ENCODE measurements around the gene COLEC11.

Gene COLEC11

DNA sequence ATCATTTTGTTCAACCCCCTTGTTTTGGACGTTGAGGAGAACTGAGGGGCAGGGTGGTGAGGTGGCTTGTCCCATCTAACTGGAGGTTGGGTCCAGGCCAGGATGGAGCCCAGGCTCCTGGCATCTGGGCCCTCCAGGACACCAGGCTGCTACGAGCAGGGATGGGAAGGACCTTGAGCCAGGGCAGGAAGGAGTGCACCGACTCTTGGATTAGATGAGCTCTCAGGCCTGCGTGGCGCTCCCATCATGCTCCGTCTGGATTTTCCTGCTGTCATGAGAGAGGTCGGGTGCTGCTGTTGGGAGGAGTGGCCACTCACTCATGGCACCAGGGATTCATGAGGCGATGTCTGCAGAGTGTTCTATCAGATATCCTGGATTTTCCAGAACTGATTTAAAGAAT is 44.7 kb downstream of the COLEC11 start:
- no peak for FAIRE-seq

DNA sequence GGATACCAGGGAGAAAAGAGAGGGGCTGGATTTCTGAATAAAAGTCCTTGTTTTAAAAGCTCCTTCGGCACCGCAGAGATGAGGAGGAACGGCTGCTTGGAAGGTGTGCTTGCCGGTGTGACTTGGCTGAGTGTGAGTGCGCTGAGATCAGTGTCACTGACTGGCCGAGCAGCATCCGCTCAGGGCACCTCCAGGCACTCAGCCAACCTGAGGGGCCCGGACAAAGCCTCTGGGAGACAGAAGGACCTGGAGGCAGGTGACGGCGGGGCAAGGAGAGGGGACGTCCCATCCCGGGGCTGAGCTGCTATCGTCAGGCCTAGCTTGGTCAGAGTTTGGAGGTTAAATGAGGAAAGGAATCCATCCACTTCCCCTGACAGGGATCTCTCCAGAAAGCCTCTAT is 46.3 kb downstream of the COLEC11 start:
- FAIRE-seq, result no peak

DNA sequence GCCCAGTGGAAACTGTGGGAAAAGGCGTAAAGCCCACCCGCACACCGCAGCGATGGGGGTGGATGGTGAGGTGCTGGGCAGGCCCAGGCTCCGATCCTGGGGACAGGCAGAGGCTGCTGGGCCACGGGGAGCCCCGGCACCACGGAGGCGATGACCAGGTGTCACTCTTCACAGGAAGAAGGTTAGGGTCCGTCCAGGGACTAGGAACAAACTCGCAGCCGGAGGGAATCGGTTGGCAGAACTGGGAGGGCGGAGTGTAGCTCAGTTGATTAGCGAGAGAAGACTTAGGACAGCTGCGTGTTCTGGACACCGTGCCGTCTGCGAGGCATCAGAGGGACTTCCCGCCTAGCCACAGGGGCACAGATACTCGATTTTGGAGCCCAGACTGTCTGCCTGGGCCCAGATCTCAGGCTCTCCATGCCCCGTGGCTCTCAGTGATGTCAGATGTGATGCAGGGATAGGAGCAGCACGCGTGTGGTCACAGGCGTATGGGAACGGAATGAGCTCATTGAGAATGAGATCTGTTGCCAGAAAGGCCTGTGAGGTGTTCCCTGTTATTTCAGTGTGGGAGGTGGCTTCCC is 47.0 kb downstream of the COLEC11 start:
- FAIRE-seq, result no peak

- no peak for FAIRE-seq
These were observed 47.8 kb downstream of the COLEC11 start for GRCh38 chr2:3642521-3643215.

GRCh38 chr2:3643371-3644245 is 48.7 kb downstream of the COLEC11 start:
- FAIRE-seq, result no peak

- FAIRE-seq, result no peak
These were observed 49.3 kb downstream of the COLEC11 start for GRCh38 chr2:3644246-3644525.

DNA sequence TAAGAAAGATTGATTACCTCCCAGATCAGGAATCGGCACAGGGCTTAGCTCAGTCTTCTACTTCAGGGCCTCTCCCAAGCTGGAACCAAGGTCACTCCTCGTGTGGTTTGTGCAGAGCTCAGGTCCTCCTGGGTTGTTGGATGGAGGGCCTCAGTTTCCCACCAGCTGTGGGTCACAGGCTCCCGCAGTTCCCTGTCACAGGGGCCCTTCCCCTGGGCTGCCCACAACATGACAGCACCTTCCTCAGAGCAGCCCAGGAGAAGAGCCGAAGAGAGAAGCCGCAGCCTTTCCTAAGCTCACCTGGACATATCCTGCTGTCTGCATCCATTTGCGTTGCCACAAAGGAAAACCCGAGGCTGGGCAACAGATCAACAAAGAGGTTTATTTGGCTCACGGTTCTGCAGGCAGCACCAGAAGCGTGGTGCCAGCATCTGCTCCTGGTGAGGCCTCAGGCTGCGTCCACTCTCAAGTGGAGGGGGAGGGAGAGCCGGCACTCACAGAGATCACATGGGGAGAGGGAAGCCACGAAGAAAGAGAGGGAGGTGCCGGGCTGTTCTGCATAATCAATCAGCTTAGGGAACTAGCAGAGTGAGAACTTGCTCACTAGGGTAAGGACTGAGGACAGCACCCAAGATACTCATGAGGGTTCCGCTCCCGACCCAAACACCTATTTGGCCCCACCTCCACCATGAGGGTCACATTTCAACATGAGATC is 50.1 kb downstream of the COLEC11 start:
- FAIRE-seq, result no peak

DNA sequence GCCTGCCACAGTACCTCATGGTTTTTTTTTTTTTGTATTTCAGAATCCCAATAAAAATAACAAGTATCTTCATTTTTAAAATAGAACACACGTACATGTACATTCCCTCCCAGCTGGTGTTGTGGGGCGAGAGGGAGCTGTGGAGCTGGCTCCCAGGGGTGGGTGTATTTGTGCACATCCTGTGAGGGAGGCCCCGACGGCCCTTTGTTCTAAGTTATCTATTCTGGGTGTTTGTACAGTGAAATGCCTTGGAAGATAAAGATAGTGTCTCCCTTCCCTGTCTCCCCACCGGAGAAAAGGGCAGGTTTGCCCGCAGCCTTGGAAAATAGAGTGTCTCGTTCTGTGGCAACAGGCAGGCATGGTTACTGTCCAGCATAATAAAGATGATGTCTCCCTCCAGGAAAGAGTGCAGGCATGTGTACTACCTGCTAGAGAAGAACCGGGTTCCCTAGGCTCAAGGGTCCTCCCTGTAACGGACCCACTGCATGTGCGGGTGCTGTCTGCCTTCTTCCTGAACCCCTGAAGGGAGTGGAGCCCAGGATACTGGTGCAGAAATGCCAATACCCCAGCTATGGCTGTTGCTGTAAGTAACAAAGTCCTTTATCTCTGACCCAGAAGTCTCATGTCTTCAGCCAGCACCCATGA is 51.0 kb downstream of the COLEC11 start:
- FAIRE-seq, result no peak

GRCh38 chr2:3646446-3646845 is 51.5 kb downstream of the COLEC11 start:
- FAIRE-seq, result no peak

GRCh38 chr2:3647246-3647645 is 52.3 kb downstream of the COLEC11 start:
- FAIRE-seq, result no peak

DNA sequence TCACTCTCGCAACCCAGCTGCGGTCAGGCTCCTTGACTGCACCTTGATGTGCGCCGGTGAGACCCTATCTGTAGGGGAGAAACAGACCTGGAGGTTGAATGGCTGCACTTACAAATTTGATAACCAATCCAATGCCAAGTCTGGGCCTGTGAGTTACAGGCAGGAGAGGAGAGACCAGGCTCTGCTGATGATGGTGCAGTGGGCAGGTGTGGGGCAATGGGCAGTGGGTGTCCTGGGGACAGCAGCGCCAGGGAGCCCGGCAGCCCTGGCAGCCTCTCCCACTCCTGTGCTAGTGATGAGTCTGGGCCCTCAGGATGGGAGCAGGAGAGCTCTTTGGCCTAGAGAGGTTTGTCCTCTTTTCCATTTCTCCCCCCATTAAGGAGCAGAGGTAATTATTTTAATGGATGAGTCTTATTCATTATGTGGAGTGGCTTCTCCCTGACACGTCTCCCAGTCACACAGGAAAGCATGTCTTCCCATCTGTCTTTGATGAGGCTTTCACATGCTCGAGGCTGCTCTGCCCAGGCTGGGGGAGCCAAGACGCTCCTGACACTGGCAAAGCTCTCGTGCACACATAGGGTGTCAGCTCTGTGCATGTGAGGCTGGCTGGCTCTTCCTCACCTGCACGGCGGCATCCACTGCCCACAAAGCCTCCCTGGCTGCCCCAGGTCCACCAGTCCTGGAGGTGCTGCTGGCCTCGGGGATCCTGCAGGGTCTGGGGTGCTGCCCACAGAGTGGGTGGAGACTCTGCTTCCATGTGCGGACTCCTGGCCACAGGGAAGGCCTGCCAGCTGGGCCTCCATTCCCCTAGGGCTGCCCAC is 53.1 kb downstream of the COLEC11 start:
- FAIRE-seq, result no peak

DNA sequence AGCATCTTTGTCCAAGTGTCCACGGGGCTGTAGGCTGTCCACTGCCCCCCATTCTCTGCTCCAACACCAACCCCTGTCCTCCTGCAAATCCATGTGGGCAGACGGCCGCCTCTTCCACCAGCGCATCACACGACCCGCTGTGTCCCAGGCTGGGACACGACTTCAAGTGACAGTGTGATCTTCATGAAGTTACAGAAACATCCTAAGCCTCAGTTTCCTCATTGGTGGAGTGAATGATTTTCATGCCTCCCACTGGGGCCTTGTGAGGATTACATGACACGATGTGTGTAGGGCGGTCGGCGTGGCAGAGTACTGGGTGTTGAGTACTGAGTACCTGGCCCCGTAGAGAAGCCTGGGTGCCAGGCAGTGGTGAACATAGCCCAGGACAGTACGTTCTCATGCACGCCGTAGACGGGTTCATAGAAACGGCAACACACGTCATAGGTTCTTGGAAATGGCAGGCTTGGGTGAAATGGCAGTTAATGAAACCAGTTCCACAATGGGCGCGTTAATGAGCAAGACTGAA is 53.8 kb downstream of the COLEC11 start:
- FAIRE-seq, result no peak

DNA sequence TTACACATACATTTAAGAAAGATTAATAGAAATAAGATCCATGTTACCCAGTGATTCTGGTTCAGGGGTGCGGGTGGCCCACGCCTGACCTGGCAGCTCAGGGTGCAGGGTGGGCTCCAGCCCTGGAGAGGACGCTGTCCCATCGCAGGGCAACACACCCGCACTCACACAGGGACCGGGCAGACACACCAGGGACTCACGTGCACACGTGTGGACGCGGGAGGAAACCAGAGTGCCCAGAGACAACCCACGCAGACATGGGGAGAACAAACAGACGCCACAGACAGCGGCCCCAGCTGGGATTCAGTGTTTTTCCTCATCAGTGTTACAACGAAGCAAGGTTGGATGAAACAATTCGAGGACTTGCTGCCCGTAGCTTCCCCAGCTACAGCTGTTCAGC is 54.7 kb downstream of the COLEC11 start:
- no peak for FAIRE-seq

DNA sequence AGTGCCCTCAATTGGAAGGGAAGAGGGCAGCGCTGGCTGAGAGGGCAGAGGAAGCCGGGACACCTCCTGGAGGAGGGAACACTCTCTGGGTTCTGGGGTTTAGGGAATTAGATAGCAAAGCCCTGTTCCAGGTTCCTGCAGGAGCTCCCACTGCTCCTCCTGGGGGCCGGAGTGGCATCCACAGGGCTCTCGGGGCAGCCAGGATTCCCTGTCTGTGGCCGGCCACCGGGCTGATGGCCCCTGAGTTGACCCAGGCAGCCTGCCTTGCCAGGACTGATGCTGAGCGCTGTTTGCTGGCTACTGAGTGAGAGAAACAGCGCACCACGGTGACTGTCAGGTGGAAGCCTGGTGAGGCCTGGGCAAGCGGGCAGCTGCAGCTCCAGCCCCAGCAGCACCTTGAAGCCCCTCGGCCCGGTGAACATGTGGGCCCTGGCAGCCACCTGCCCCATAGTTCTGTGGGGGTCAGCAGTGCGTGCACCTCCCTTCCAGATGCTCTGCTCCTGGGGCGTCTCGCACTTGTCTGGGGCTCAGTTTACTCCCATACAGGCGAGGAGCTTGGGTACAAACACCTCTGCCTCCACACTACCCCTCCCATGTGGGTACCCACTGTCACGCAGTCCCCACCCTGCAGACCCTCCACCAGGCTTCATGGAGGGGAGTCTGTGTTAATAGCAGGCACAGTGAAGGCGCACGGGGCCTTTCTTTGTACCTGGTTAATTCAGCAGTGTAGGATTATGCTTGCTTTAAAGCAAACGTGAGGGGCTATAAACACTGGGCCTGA is 55.4 kb downstream of the COLEC11 start:
- no peak for FAIRE-seq

DNA sequence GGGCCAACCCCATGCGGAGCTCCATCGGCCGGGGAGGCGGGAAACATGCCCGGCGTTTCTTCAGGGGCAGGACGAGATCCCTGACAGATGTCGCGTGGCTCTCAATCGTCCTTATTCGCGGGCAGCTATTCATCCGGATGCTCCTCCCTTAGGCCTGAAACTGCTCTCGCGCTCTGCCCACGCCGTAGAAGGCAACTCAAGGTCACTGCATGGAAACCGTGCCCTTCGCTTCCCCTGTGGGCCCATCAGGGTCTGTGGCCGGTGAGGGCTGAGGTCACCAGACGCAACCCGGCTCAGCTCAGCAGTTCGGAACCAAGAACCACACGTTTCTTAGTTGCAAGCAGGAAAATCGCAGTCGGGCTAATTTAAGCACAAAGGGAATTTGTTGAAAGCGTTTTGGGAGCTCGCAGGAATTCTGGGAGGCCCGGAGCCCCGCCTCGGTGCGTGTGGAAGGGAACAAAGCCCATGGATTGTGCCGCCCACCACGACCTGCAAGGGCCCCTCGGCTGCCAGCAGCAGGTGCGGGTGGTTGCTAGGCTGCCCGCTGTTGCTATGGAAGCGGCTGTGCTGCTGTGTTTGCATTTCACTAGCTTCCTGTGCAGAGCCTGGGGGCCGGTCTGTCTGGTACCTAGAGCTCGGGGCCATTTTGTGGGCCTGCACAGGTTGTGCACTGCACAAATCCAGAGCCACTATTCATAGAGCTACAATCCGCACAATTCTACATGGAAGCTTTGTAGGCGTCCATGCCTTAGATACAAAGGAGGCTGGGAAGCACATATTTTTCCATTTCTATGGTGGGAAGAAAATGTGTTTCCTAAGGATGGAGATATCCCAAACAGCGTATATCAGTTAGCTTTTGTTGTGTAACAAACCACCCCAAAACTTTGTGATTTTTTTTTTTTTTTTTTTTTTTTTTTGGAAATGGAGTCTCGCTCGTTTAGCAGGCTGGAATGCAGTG is 57.1 kb downstream of the COLEC11 start:
- FAIRE-seq, result no peak

- FAIRE-seq, result no peak
These were observed 58.1 kb downstream of the COLEC11 start for GRCh38 chr2:3652896-3653625.

DNA sequence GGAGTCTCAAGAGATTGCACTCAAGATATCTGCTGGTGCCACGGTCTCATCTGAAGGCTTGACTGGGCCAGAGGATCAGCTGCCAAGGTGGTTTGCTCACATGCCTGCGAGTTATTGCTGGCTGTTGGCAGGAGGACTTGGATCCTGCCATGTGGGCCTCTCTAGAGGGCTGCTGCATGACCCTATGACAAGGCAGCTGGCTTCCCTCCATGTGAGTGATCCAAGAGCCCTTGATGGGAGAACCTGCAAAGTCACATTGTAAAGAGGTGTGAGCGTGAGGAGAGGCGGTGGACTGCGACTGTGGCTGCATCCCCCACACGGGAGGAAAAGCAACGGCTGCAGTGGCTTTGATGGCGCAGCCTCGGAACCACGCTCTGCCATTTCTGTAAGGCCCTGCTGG is 59.1 kb downstream of the COLEC11 start:
- FAIRE-seq, result no peak

- no peak for FAIRE-seq
These were observed 59.8 kb downstream of the COLEC11 start for GRCh38 chr2:3654531-3655225.
